Breast epithelium (tissue), 4 donors: ENCODE data around the gene BPIFB3. TPM values are rescaled to one million over a fixed set of nuclear protein-coding genes. Genes with fewer than 3 reads are reported as not detected.

Source experiments
- DNase-seq, 2 donors: peaks; one replicate each; pipeline ENCODE4 v3.0.0-alpha.2; 2019; ENCODE audit warnings: low spot score in 2 of 2
- H3K27ac ChIP-seq, 2 donors: fragments of 200-600 bp; sonication (generic) in 1 of 2; one replicate each; pipeline ENCODE4 v1.5.1; 2016 to 2019; ENCODE audit warnings: mild to moderate bottlenecking in 1 of 2
- H3K27me3 ChIP-seq, 2 donors: fragments of 200-600 bp; sonication (generic) in 1 of 2; one replicate each; pipeline versions ENCODE4 v1.5.1 to v1.6.0; 2017 to 2019; ENCODE audit warnings: control low read depth in 1 of 2, mild to moderate bottlenecking in 1 of 2
- H3K36me3 ChIP-seq: fragments of 200-600 bp; one replicate; pipeline ENCODE4 v1.5.1; 2019
- H3K4me1 ChIP-seq, 2 donors: fragments of 200-600 bp; sonication (generic); one replicate each; pipeline ENCODE4 v1.5.1; 2016 to 2019; ENCODE audit warnings: control low read depth in 1 of 2
- H3K4me3 ChIP-seq, 3 donors: fragments of 200-600 bp; sonication (generic); 1 replicate in 2 of 3; 2 replicates in 1 of 3; pipeline ENCODE4 v1.5.1; 2016 to 2019; ENCODE audit warnings: mild to moderate bottlenecking in 3 of 3, moderate library complexity in 2 of 3
- H3K9me3 ChIP-seq, 2 donors: fragments of 200-600 bp; sonication (generic) in 1 of 2; one replicate each; pipeline ENCODE4 v1.5.1; 2016 to 2019; ENCODE audit warnings: control low read depth in 1 of 2
- POLR2A ChIP-seq: fragments of 450-650 bp; IDR thresholded peaks from one replicate; pipeline ENCODE4 v1.6.1; 2016; ENCODE audit warnings: antibody characterized with exemption, mild to moderate bottlenecking, moderate library complexity
- POLR2AphosphoS5 ChIP-seq, 3 donors: sonication (generic); formaldehyde crosslinking; IDR thresholded peaks; one replicate each; pipeline ENCODE4 v1.6.1; 2017; ENCODE audit warnings: antibody characterized with exemption in 3 of 3
- intact Hi-C: fragments of 100-400 bp; cut with DNase I; formaldehyde crosslinking; loops from one replicate; pipeline ENCODE4 v1.15.1; 2023; ENCODE audit warnings: low total_unique reads
- total RNA-seq, 3 donors: library from RNA; depleted of rRNA; stranded (reverse); fragments of >200 nt; gene quantifications; one replicate each; pipeline ENCODE4 v1.1.0, GENCODE V29; 2016
- TF ChIP-seq, protein P1 (sequence below), 3 donors: fragments of 450-650 bp; IDR thresholded peaks; one replicate each; pipeline ENCODE4 v1.5.1; 2016 to 2017; ENCODE audit warnings: antibody characterized with exemption in 3 of 3, mild to moderate bottlenecking in 3 of 3, moderate library complexity in 3 of 3

Gene BPIFB3
- total RNA-seq, 3 donors from 2014 or later, result not detected

DNA sequence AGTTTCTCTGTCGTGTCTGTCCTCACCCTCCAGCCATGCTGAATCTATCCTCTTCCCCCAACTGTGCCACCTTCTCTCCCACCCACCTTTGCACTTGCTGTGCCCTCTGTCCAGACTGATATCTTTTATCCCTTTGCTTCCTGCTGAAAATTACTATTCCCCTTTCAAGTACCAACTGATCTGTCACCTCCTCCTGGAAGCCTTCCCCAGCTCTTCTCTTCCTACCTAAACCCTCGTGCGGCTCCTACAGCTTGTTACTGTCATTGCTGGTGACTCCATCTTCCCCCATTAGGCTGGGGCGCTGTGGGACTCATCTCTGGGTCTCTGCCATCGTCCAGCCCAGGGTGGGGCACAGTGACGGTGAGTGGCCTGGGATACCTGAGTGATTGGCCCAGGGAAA lies 21.1 kb upstream of the BPIFB3 start:
- Histone ChIP-seq H3K27ac (no peak overlapping the region), H3K4me1 (no peaks in the 10 kb centered on the region), H3K9me3 (peaks cover 0 to 9% of the 10 kb centered on the region in 2 donors), H3K4me3 (no peak overlapping the region), H3K27me3 (peaks cover 0 to 3% of the 10 kb centered on the region in 2 donors), H3K36me3 (no peaks in the 10 kb centered on the region)
- intact Hi-C loops, result no loop called here
- DNase-seq, result no peak
- TF ChIP-seq, protein P1, sequence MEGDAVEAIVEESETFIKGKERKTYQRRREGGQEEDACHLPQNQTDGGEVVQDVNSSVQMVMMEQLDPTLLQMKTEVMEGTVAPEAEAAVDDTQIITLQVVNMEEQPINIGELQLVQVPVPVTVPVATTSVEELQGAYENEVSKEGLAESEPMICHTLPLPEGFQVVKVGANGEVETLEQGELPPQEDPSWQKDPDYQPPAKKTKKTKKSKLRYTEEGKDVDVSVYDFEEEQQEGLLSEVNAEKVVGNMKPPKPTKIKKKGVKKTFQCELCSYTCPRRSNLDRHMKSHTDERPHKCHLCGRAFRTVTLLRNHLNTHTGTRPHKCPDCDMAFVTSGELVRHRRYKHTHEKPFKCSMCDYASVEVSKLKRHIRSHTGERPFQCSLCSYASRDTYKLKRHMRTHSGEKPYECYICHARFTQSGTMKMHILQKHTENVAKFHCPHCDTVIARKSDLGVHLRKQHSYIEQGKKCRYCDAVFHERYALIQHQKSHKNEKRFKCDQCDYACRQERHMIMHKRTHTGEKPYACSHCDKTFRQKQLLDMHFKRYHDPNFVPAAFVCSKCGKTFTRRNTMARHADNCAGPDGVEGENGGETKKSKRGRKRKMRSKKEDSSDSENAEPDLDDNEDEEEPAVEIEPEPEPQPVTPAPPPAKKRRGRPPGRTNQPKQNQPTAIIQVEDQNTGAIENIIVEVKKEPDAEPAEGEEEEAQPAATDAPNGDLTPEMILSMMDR (IDR thresholded peaks at IDR 0.05), result no peak
- TF ChIP-seq POLR2AphosphoS5 (IDR thresholded peaks at IDR 0.05) (no peak), POLR2A (no peak)

GRCh38 chr20:33033381-33033780 lies 20.3 kb upstream of the BPIFB3 start:
- Histone ChIP-seq H3K27ac (no peak overlapping the region), H3K4me1 (no peaks in the 10 kb centered on the region), H3K9me3 (peaks cover 0 to 9% of the 10 kb centered on the region in 2 donors), H3K4me3 (no peak overlapping the region), H3K36me3 (no peaks in the 10 kb centered on the region), H3K27me3 (peaks cover 0 to 3% of the 10 kb centered on the region in 2 donors)
- intact Hi-C loops, result no loop called here
- no peak for DNase-seq
- TF ChIP-seq, protein P1 (IDR thresholded peaks at IDR 0.05), result no peak

GRCh38 chr20:33034115-33034514 lies 19.6 kb upstream of the BPIFB3 start:
- Histone ChIP-seq H3K36me3 (no peaks in the 10 kb centered on the region), H3K4me3 (no peak overlapping the region), H3K27me3 (peaks cover 0 to 3% of the 10 kb centered on the region in 2 donors), H3K9me3 (peaks cover 0 to 9% of the 10 kb centered on the region in 2 donors), H3K4me1 (no peaks in the 10 kb centered on the region), H3K27ac (no peak overlapping the region)
- no peak for DNase-seq
- TF ChIP-seq, protein P1 (IDR thresholded peaks at IDR 0.05), result no peak
- no peak for TF ChIP-seq POLR2A
- no peak for TF ChIP-seq POLR2AphosphoS5 (IDR thresholded peaks at IDR 0.05)
- intact Hi-C loops, result no loop called here

DNA sequence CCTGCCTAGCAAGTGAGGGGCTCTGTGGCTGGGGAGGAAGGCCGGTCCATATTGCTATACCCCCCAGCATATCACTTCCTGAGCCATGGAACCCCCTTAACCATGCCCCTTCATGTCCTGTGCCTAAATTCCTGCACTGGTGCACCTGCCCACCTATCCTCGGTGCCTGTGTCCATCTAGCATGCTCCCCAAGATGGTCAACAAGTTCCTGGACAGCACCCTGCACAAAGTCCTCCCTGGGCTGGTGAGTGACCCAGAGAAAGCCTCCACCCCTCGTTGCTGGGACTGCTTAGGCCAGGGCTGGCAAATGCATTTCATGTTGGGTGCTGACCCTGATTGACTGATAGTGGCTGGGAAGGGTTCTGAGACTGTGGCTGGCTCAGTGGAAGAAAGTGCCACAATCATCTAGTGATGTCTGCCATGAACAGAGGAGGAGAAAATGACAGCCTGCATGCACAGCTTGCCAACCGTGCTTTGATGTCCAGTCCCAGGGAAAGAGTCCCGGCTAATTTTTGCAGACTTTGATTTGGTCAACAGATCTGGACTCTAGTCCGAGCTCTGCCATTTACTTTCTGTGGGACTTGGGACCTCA lies 18.7 kb upstream of the BPIFB3 start:
- H3K27me3 ChIP-seq, result no peaks in the 10 kb centered on the region
- no peak overlapping the region for H3K27ac ChIP-seq
- intact Hi-C loops, result no loop called here
- no peaks in the 10 kb centered on the region for H3K4me1 ChIP-seq
- peaks cover 0 to 9% of the 10 kb centered on the region in 2 donors for H3K9me3 ChIP-seq
- no peaks in the 10 kb centered on the region for H3K36me3 ChIP-seq
- TF ChIP-seq POLR2AphosphoS5 (IDR thresholded peaks at IDR 0.05), result no peak
- TF ChIP-seq, protein P1 (IDR thresholded peaks at IDR 0.05), result no peak
- TF ChIP-seq POLR2A, result no peak
- no peak overlapping the region for H3K4me3 ChIP-seq
- DNase-seq, result no peak

DNA sequence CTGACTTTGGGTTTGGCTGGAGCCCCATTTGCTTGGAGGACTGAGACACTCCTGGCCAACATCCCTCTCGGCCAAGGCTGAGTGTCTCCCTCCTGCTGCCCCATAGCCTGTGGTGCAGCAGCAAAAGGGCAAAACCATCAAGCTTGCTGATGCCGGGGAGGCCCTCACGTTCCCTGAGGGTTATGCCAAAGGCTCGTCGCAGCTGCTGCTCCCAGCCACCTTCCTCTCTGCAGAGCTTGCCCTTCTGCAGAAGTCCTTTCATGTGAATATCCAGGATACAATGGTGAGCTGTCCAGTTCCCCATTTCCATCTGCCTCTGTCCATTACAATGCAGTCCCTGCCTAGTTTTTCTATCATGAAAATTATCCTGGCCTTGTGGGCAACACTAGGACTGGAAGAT lies 16.2 kb upstream of the BPIFB3 start:
- intact Hi-C loops, result no loop called here
- peaks cover 0 to 9% of the 10 kb centered on the region in 2 donors for H3K9me3 ChIP-seq
- no peaks in the 10 kb centered on the region for H3K4me1 ChIP-seq
- no peak for DNase-seq
- no peak overlapping the region for H3K27ac ChIP-seq
- TF ChIP-seq POLR2A, result no peak
- TF ChIP-seq, protein P1 (IDR thresholded peaks at IDR 0.05), result no peak
- no peak for TF ChIP-seq POLR2AphosphoS5 (IDR thresholded peaks at IDR 0.05)
- no peaks in the 10 kb centered on the region for H3K27me3 ChIP-seq
- no peak overlapping the region for H3K4me3 ChIP-seq
- H3K36me3 ChIP-seq, result no peaks in the 10 kb centered on the region
